Heart left ventricle (tissue), 13 donors: ENCODE results near the gene ASCC3.

Experiments used
- CTCF ChIP-seq, 12 donors: fragments of 200-600 bp; sonication (generic) in 4 of 12; IDR thresholded peaks; one replicate each; pipeline versions ENCODE4 v1.5.0 to v1.8.0; 2018 to 2022; ENCODE audit warnings: antibody characterized with exemption in 12 of 12, mild to moderate bottlenecking in 5 of 12
- POLR2A ChIP-seq, 2 donors: fragments of 450-650 bp; IDR thresholded peaks; one replicate each; pipeline ENCODE4 v1.6.1; 2017; ENCODE audit warnings: antibody characterized with exemption in 2 of 2, mild to moderate bottlenecking in 2 of 2, moderate library complexity in 2 of 2
- donor health status: ischemic (EF 13 %, LVEDD 7.1; RV severe dilation, severe dysfunction).
- donor health status: DM: no; HTN: yes; CAD: no.
- donor health status: DM: no; HTN: no; CAD: no.
- donor health status: ischemic (EF 25% LVEDD 6.9; RV normal size, moderate dysfunction).
- donor health status: ischemic (EF 25% LVEDD 5.7; RV mildly dilated, moderate dysfunction).
- donor health status: ischemic (EF 35%, LVEDD 5.7; RV mildly dilated, moderate dysfunction).
- donor health status: nonischemic (EF 11% LVEDD 7.7; RV severe dilation, severe dysfunction).
- donor health status: DM: yes; HTN: yes; CAD: no.
- donor health status: PGD.
- donor health status: ischemic (EF 29% LVEDD 5.4; RV normal size, mild dysfunction).
- donor health status: nonischemic (EF 23%, LVEDD 6.1; RV moderate dilation, normal function).

- no peak for TF ChIP-seq CTCF (IDR thresholded peaks at IDR 0.05)
- TF ChIP-seq POLR2A (IDR thresholded peaks at IDR 0.05) = no peak
Observed at GRCh38 chr6:100881707-100882040, 545 bp upstream of the ASCC3 start.
